C4-2B (cell line): ENCODE results near the gene NEB.

Experiments
- ZFX ChIP-seq: fragments of 450-650 bp; IDR thresholded peaks from 2 replicates; pipeline ENCODE4 v1.6.1; 2017
- TF ChIP-seq, protein P1 (sequence below): fragments of 450-650 bp; conservative IDR thresholded peaks from 2 replicates; pipeline ENCODE4 v1.5.1; 2017; ENCODE audit warnings: mild to moderate bottlenecking

DNA sequence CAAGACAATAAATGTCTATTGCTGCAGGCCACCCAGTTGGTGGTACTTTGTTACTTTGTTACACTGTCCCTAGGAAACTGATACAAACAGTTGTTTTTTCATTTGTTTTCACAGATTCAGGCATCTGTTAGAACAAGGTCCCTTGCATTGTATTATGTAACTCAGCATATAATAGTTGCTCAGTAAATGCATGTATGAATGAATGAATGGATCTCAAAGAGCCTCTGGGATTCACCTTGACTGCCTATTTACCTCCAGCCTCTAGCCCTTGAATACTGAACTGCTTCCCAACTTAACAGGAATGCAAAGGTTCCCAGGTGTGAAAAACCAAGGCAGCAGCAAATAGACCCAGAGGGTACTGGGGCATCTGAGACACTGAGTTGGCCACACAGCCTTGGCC lies 27.4 kb upstream of the NEB start:
- TF ChIP-seq, protein P1, sequence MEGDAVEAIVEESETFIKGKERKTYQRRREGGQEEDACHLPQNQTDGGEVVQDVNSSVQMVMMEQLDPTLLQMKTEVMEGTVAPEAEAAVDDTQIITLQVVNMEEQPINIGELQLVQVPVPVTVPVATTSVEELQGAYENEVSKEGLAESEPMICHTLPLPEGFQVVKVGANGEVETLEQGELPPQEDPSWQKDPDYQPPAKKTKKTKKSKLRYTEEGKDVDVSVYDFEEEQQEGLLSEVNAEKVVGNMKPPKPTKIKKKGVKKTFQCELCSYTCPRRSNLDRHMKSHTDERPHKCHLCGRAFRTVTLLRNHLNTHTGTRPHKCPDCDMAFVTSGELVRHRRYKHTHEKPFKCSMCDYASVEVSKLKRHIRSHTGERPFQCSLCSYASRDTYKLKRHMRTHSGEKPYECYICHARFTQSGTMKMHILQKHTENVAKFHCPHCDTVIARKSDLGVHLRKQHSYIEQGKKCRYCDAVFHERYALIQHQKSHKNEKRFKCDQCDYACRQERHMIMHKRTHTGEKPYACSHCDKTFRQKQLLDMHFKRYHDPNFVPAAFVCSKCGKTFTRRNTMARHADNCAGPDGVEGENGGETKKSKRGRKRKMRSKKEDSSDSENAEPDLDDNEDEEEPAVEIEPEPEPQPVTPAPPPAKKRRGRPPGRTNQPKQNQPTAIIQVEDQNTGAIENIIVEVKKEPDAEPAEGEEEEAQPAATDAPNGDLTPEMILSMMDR: no peak
- TF ChIP-seq ZFX: no peak
